Caki2 (cell line): ENCODE data around the gene UBXN2A. TPM values are rescaled to one million over a fixed set of nuclear protein-coding genes. Genes with fewer than 3 reads are reported as not detected.
"Not testable (repeated sequence)": the region's sequence is repeated elsewhere in the genome, so short reads cannot be mapped to it uniquely, and the experiment has no call there.

Source experiments
- DNase-seq: peaks from one replicate; pipeline ENCODE4 v3.0.0-alpha.2; 2015; ENCODE audit warnings: low read depth
- in situ Hi-C: cut with HindIII; loops from 2 replicates; pipeline ENCODE4 v1.10.0; 2016; ENCODE audit warnings: low sequenced_read_pairs, low pct_unique_long_range_greater_than_20kb, mixed read lengths
- total RNA-seq: library from RNA; depleted of rRNA; stranded (reverse); fragments of >200 nt; shearing (Covaris generic); gene quantifications from 2 replicates; pipeline ENCODE4 v1.2.3, GENCODE V29; 2014; ENCODE audit warnings: low replicate concordance

Gene UBXN2A
- total RNA-seq, 1 experiment from 2014 or later: 16.0 TPM

DNA sequence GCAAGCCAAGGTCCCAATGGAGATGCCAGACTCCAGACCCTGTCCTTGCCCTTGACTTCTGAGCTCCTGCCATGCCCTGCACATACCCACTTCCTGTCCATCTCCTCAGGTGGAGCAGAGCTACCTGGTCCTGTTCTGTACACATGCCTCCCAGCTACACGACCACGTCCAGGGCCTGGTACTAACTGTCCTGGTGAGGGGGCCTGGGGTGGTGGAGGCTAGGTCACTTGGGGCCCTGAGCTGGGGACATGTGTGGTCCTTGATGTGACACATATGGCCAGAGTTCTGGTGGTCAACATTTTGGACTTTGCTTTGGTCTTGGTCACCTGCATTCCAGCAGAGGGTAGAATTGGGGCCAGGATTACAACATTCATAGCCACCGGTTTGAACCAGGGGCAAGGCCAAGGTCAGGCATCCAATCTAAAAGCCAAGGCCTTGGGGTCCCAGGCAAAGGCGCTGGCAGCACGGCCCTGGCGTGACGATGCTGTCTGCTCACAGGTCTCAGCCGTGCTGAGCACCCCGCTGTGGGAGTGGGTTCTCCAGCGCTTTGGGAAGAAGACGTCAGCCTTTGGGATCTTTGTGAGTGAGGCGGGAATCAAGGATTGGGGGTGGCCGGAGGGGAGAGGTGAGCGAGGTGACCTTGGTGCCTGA lies 82.2 kb downstream of the UBXN2A start:
- no peak for DNase-seq
- in situ Hi-C loops: no loop called here

GRCh38 chr2:24022975-24023575 lies 82.8 kb downstream of the UBXN2A start:
- in situ Hi-C loops: no loop called here
- no peak for DNase-seq

GRCh38 chr2:24024018-24024417 lies 83.8 kb downstream of the UBXN2A start:
- in situ Hi-C loops: no loop called here
- no peak for DNase-seq

- DNase-seq: no peak
- in situ Hi-C loops: no loop called here
Observed at GRCh38 chr2:24024996-24025663, 84.9 kb downstream of the UBXN2A start.

GRCh38 chr2:24026233-24026632 lies 86.0 kb downstream of the UBXN2A start:
- DNase-seq: no peak
- in situ Hi-C loops: no loop called here

- in situ Hi-C loops: no loop called here
- no peak for DNase-seq
Observed at GRCh38 chr2:24038786-24039499, 98.7 kb downstream of the UBXN2A start.

GRCh38 chr2:24040511-24040910 lies 100.2 kb downstream of the UBXN2A start:
- no peak for DNase-seq
- in situ Hi-C loops: no loop called here

DNA sequence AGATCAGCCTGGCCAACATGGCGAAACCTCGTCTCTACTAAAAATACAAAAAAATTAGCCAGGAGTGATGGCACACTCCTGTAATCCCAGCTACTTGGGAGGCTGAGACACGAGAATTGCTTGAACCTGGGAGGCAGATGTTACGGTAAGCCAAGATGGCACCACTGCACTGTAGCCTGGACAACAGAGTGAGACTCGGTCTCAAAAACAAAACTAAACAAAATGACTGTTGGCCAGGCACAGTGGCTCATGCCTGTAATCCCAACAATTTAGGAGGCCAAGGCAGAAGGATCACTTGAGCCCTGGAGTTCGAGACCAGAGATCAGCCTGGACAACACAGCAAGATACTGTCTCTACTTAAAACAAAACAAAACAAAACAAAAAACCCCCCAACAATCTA lies 102.9 kb downstream of the UBXN2A start:
- DNase-seq, in situ Hi-C loops: not testable (repeated sequence)

DNA sequence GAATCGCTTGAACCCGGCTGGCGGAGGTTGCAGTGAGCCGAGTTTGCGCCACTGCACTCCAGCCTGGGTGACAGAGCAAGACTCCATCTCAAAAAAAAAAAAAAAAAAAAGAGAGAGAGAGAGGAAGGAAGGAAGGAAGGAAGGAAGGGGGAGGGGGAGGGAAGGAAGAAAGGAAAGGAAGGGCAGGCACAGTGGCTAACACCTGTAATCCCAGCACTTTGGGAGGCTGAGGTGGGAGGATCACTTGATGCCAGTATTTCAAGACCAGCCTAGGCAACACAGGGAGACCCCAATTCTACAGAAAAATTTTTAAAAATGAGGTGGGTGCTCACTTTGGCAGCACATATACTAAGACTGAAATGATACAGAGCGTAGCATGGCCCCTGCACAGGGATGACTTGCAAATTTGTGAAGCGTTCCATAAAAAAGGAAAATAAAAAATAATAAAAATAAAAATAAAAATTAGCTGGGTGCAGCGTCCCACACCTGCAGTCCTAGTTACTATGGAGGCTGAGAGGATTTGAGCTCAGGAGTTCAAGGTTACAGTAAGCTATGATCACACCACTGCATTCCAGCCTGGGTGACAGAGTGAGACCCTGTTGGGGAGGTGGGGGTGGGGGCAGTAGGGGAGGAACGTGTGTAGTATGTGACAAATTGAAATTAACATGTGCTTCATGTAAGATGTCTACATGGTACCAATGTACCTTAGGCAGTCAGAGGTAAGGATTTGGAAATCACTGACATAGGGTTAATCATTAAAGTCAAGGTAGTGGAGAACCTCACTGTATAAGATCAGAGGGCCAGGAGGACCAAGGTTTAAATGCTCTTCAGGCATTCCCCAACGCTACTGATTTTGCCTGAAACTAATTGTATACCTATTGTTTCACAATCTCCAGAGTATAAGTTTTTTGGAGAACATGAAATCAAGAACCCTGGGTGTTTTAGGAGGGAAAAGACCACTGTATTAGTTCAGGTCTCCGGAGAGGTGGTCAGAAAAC lies 105.5 kb downstream of the UBXN2A start:
- DNase-seq: no peak
- in situ Hi-C loops: no loop called here

DNA sequence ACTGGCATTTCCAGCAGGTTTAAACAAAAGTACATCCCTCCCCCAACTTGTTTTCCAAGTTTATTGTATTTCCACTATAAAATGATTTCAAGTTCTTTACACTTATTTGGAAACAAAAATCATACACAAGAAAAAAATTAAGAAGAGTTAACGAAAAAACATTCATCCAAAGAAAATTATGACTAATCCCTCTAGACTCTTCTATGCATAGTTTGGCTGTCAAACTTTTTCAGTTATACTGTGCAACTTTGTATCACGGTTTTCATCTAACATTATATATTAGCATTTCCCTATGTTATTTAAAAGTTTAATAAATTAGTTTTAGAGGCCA lies 106.3 kb downstream of the UBXN2A start:
- in situ Hi-C loops: no loop called here
- no peak for DNase-seq

DNA sequence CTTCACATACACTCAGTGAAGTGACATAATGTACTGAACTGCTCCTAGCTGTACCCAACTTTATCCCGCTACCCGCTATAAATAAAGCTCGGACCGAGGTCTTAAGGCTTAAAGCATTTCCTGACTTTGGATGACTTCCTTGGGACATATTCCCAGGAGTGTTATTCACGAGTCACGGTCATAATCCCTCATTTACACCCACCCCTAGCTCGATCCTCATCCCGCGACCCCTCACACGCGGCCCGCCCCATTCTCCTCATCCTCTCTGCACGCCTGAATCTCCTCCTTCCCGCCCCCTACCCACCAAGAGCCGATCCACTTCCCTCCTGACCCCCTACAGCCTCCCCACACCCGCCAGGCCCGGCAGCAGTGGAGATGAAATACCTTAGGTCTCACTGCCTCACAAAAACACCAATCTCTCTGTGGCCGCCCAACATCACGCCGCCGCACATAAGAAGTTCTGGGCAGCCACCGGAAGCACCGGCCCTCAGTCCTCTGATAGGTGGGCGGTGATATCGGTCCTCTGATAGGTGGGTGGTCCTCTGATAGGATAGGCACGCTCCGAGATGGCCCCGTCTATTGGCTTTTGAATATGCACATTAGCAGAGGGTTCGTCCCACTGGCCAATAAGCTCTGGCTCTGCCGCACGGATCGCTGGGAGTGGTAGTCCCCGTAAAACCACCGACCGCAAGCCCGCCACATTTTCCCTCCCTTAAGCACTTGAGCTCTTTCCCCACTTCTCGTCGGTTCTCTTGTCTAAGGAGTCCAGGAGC lies 106.9 kb downstream of the UBXN2A start, which contains the start of gene WDCP:
Gene WDCP, minus strand, starts transcription at position 462 of the 773 bp plus-strand sequence. CDS start 7,897 bp downstream, outside the sequence.
- DNase-seq: peak; percentile 97
- in situ Hi-C loops: no loop called here

DNA sequence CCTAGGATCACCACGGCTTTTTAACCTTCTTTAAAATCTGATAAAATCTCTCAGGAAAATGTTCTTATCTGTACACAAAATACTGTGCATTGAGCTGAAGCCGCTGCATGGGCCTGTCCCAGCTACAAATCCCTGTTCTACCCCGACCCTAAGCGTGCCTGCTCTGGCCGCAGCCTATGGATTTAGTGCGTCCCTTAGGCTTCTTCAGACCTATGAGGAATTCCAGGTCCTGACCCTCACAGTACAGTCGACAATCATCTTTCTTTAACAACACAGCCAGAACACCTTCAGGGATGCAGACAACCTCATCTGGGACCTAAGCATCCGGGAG lies 107.4 kb downstream of the UBXN2A start:
- DNase-seq: no peak
- in situ Hi-C loops: no loop called here

GRCh38 chr2:24048769-24049484 lies 108.7 kb downstream of the UBXN2A start:
- in situ Hi-C loops: no loop called here
- DNase-seq: no peak

DNA sequence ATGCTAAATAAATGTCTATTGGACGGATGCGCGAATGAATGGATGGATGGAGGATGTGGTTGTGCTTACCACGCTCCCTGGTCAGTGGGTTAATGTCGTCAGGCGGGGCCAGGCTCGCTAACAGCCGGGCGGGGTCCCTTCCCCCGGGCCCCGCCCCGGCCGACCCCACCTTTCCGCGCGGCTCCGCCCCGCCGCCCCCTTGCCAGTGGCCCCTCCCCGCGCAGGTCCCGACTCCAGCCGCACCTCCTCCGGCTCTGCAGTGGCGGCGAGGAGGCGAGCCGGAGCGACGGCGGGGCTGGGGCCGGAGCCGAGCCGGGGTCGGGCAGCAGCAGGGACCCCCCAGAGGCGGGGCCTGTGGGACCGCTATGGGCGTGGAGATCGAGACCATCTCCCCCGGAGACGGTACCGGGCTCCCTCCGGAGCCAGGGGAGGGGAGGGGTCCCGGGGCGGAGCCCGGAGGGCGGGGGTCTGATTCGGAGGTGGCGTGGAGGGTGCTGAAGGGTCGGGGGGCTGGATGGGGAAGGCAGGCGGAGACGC lies 109.3 kb downstream of the UBXN2A start, which contains the start of gene FKBP1B:
Gene FKBP1B, plus strand, starts transcription at position 257 of the 537 bp plus-strand sequence. Its CDS starts 109 bp downstream, at position 366.
- DNase-seq: peak; percentile 49
- in situ Hi-C loops: no loop called here

GRCh38 chr2:24050041-24050979 lies 110.0 kb downstream of the UBXN2A start:
- no peak for DNase-seq
- in situ Hi-C loops: no loop called here
